Lung (tissue), 12 donors: Measurements from ENCODE around the gene APOBEC3F. TPM values are rescaled to one million over a fixed set of nuclear protein-coding genes. Genes with fewer than 3 reads are reported as not detected.
"Not testable (repeated sequence)": the region's sequence is repeated elsewhere in the genome, so short reads cannot be mapped to it uniquely, and the experiment has no call there.

Experiments
- ATAC-seq: fragments of 200-7000 bp; cut with Tn5 transposase; one replicate; pipeline ENCODE4 v1.9.1; 2020; ENCODE audit warnings: moderate number of reproducible peaks; ENCODE audit not compliant: insufficient read depth, low FRiP score
- DNase-seq, 3 donors: peaks; one replicate each; pipeline ENCODE4 v3.0.0-alpha.2; 2013 to 2017
- H3K27ac ChIP-seq, 2 donors: one replicate each; pipeline ENCODE4 v1.5.1; 2013; ENCODE audit warnings: mild to moderate bottlenecking in 2 of 2, moderate library complexity in 2 of 2, control low read depth in 1 of 2, inconsistent platforms in 1 of 2, low read depth in 1 of 2, low read length in 1 of 2
- H3K27me3 ChIP-seq, 3 donors: one replicate each; pipeline ENCODE4 v1.5.1; 2013; ENCODE audit warnings: low read length in 2 of 3; ENCODE audit not compliant: control insufficient read depth in 3 of 3, insufficient read depth in 3 of 3
- H3K36me3 ChIP-seq, 4 donors: one replicate each; pipeline ENCODE4 v1.5.1; 2013; ENCODE audit warnings: low read length in 4 of 4, mild to moderate bottlenecking in 1 of 4, moderate library complexity in 1 of 4; ENCODE audit not compliant: control insufficient read depth in 4 of 4, insufficient read depth in 4 of 4
- H3K4me1 ChIP-seq, 5 donors: one replicate each; pipeline ENCODE4 v1.5.1; 2013; ENCODE audit warnings: low read length in 5 of 5, mild to moderate bottlenecking in 2 of 5, moderate library complexity in 1 of 5; ENCODE audit not compliant: control insufficient read depth in 5 of 5, insufficient read depth in 5 of 5
- H3K4me3 ChIP-seq: one replicate; pipeline ENCODE4 v1.5.1; 2013; ENCODE audit warnings: mild to moderate bottlenecking, control low read depth, moderate library complexity
- H3K9ac ChIP-seq, 2 donors: one replicate each; pipeline ENCODE4 v1.5.1; 2013; ENCODE audit warnings: low read length in 2 of 2, control low read depth in 1 of 2; ENCODE audit not compliant: insufficient read depth in 1 of 2
- H3K9me3 ChIP-seq, 4 donors: one replicate each; pipeline ENCODE4 v1.5.1; 2013; ENCODE audit warnings: low read length in 3 of 4, mild to moderate bottlenecking in 1 of 4, moderate library complexity in 1 of 4; ENCODE audit not compliant: control insufficient read depth in 4 of 4, insufficient read depth in 3 of 4
- CTCF ChIP-seq: IDR thresholded peaks from 2 replicates; pipeline ENCODE4 v1.5.1; 2012; ENCODE audit warnings: mild to moderate bottlenecking; ENCODE audit errors: control extremely low read depth, extremely low read depth
- WGBS, 2 donors: extraction: QIAGEN DNeasy Blood & Tissue Kit; methylation state at CpG; one replicate each; pipeline ENCODE4 v1.1.7; 2013; 5-methylcytosine and 5-hydroxymethylcytosine counted together
- polyA plus RNA-seq, 2 donors: library from polyadenylated mRNA; stranded (reverse); fragments of 200-250 nt; gene quantifications; one replicate each; pipeline ENCODE4 v1.2.1, GENCODE V29; 2013
- total RNA-seq, 2 donors: library from RNA; depleted of rRNA in 1 of 2; stranded (reverse); fragments of >200 nt in 1 of 2; gene quantifications; one replicate each; pipeline ENCODE4 v1.2.1, GENCODE V29; 2014 to 2021
- donor health status: control.
- donor health status: control.
- donor health status: Bipolar disorder and iron deficiency.
- donor health status: healthy.
- donor health status: DM: yes; HTN: yes; CAD: no.

The APOBEC3F gene
- total and polyA plus RNA-seq, 4 donors: 3.6 to 12.1 (median 6.0) TPM

GRCh38 chr22:39068033-39068785 lies 27.5 kb downstream of the APOBEC3F start:
- no peaks in the 10 kb centered on the region for H3K4me1 ChIP-seq
- H3K4me3 ChIP-seq: no peak overlapping the region
- TF ChIP-seq CTCF: no peak
- H3K27me3 ChIP-seq: no peaks in the 10 kb centered on the region
- H3K9ac ChIP-seq: no peak overlapping the region
- H3K9me3 ChIP-seq: no peaks in the 10 kb centered on the region
- WGBS, 2 donors: 77 to 86% methylated on average over 12 to 13 of the region's 13 CpGs
- no peak overlapping the region for H3K27ac ChIP-seq
- ATAC-seq (no peak), DNase-seq (no peak)
- no peaks in the 10 kb centered on the region for H3K36me3 ChIP-seq

GRCh38 chr22:39070186-39070585 lies 29.5 kb downstream of the APOBEC3F start:
- Histone ChIP-seq H3K9me3 (no peaks in the 10 kb centered on the region), H3K27ac (no peak overlapping the region), H3K4me3 (no peak overlapping the region), H3K9ac (no peak overlapping the region), H3K4me1 (no peaks in the 10 kb centered on the region), H3K27me3 (no peaks in the 10 kb centered on the region), H3K36me3 (no peaks in the 10 kb centered on the region)
- WGBS, 2 donors: 93% methylated on average over 7 of the region's 7 CpGs
- no peak for DNase-seq
- ATAC-seq: no peak
- no peak for TF ChIP-seq CTCF

- H3K4me1 ChIP-seq, H3K27me3 ChIP-seq, H3K9ac ChIP-seq, H3K27ac ChIP-seq, DNase-seq, H3K36me3 ChIP-seq, ATAC-seq, H3K4me3 ChIP-seq, H3K9me3 ChIP-seq: not testable (repeated sequence)
- 66 to 79% methylated on average over 6 to 7 of the region's 7 CpGs for WGBS, 2 donors
These were observed 31.9 kb downstream of the APOBEC3F start for GRCh38 chr22:39072581-39072981.

GRCh38 chr22:39073981-39074380 lies 33.3 kb downstream of the APOBEC3F start:
- H3K4me3 ChIP-seq: no peak overlapping the region
- no peak for DNase-seq
- H3K27me3 ChIP-seq: no peaks in the 10 kb centered on the region
- H3K9ac ChIP-seq: no peak overlapping the region
- H3K36me3 ChIP-seq: no peaks in the 10 kb centered on the region
- 50 to 63% methylated on average over 2 of the region's 2 CpGs for WGBS, 2 donors
- no peak overlapping the region for H3K27ac ChIP-seq
- H3K4me1 ChIP-seq: peaks cover 0 to 6% (median 0%) of the 10 kb centered on the region in 5 donors
- no peak for ATAC-seq
- H3K9me3 ChIP-seq: no peaks in the 10 kb centered on the region
- TF ChIP-seq CTCF: no peak

- not testable (repeated sequence) for H3K4me1 ChIP-seq, H3K9me3 ChIP-seq, DNase-seq, H3K27me3 ChIP-seq, H3K4me3 ChIP-seq, H3K36me3 ChIP-seq, H3K9ac ChIP-seq, H3K27ac ChIP-seq
- 26 to 38% methylated on average over 17 to 24 of the region's 24 CpGs for WGBS, 2 donors
- ATAC-seq: peak; percentile 88
These were observed 35.7 kb downstream of the APOBEC3F start for GRCh38 chr22:39076155-39077025.
